Measurements from ENCODE around the gene SSTR5.

- TF ChIP-seq CTCF (IDR thresholded peaks at IDR 0.05), result no peak
- no peak for TF ChIP-seq RNF2 (IDR thresholded peaks at IDR 0.05; ENCODE audit: borderline replicate concordance, low read depth)
- TF ChIP-seq EP300 (IDR thresholded peaks at IDR 0.05), result no peak
- TF ChIP-seq POLR2A (IDR thresholded peaks at IDR 0.05; ENCODE audit: low read length), result no peak
- no peak for TF ChIP-seq CHD2 (IDR thresholded peaks at IDR 0.05; ENCODE audit: low read length, partially characterized antibody)
- TF ChIP-seq E2F6 (IDR thresholded peaks at IDR 0.05; ENCODE audit: borderline replicate concordance, low read depth), result no peak
- no peak for TF ChIP-seq BHLHE40 (IDR thresholded peaks at IDR 0.05; ENCODE audit: low read depth, low read length)
- no peak for TF ChIP-seq JUN (IDR thresholded peaks at IDR 0.05)
- no peak for TF ChIP-seq CEBPB (IDR thresholded peaks at IDR 0.05)
- TF ChIP-seq KDM1A (IDR thresholded peaks at IDR 0.05; ENCODE audit: low read depth), result no peak
- no peak for TF ChIP-seq MAX (IDR thresholded peaks at IDR 0.05)
- TF ChIP-seq HMGXB4 (CRISPR knock-in tag; IDR thresholded peaks at IDR 0.05; ENCODE audit: borderline replicate concordance), result no peak
Measured at GRCh38 chr16:1127101-1127500, 54.6 kb downstream of the SSTR5 start.
